ENCODE data around the gene HDDC2.

- TF ChIP-seq TCF7L2 (IDR thresholded peaks at IDR 0.05; ENCODE audit: borderline replicate concordance, extremely low read depth, insufficient read depth, insufficient read length) = no peak
- no peak for TF ChIP-seq CTCF (IDR thresholded peaks at IDR 0.05 in 2 of 3, conservative IDR thresholded peaks at IDR 0.05 in 1 of 3; ENCODE audit: borderline replicate concordance in 1 of 3, insufficient read depth in 1 of 3, low read depth in 2 of 3, low read length in 2 of 3)
These were observed 1.7 kb upstream of the HDDC2 start for GRCh38 chr6:125303512-125303854.

Data from HCT116 (cell line).